Stomach (tissue), 4 donors: ENCODE results near the gene SPDYA.

Experiments used
- EP300 ChIP-seq: sonication (generic); formaldehyde crosslinking; IDR thresholded peaks from one replicate; pipeline ENCODE4 v1.6.1; 2017; ENCODE audit warnings: antibody characterized with exemption
- POLR2A ChIP-seq, 4 donors: fragments of 450-650 bp; IDR thresholded peaks; one replicate each; pipeline ENCODE4 v1.6.1; 2016; ENCODE audit warnings: antibody characterized with exemption in 4 of 4, control low read depth in 2 of 4, mild to moderate bottlenecking in 1 of 4, moderate library complexity in 1 of 4
- POLR2AphosphoS5 ChIP-seq, 3 donors: sonication (generic); formaldehyde crosslinking; IDR thresholded peaks; one replicate each; pipeline ENCODE4 v1.6.1; 2016; ENCODE audit warnings: antibody characterized with exemption in 3 of 3
- TF ChIP-seq, protein P1 (sequence below), 7 experiments: fragments of 450-650 bp in 4 of 7; fragments of 200-600 bp in 3 of 7; sonication (generic) in 3 of 7; IDR thresholded peaks; one replicate each; pipeline ENCODE4 v1.5.1; 2016 to 2019; ENCODE audit warnings: antibody characterized with exemption in 7 of 7, control low read depth in 2 of 7, mild to moderate bottlenecking in 1 of 7

DNA sequence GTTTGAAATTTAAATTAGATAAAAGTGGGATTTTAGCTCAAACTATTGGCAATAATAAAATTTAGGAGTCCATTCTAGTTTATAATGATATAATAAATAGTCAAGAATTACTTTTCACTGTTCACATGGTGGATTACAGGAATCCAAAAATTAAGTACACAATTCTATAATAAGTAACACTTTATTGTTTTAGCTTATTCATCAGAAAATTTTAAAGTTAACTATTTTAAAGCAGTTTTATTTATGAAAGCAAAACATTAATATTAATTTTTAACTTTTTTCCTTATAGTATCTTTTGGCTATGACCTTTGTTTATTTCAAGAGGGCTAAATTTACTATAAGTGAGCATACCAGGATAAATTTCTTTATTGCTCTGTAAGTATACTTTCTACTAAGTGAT lies 11.4 kb downstream of the SPDYA start:
- TF ChIP-seq, protein P1, sequence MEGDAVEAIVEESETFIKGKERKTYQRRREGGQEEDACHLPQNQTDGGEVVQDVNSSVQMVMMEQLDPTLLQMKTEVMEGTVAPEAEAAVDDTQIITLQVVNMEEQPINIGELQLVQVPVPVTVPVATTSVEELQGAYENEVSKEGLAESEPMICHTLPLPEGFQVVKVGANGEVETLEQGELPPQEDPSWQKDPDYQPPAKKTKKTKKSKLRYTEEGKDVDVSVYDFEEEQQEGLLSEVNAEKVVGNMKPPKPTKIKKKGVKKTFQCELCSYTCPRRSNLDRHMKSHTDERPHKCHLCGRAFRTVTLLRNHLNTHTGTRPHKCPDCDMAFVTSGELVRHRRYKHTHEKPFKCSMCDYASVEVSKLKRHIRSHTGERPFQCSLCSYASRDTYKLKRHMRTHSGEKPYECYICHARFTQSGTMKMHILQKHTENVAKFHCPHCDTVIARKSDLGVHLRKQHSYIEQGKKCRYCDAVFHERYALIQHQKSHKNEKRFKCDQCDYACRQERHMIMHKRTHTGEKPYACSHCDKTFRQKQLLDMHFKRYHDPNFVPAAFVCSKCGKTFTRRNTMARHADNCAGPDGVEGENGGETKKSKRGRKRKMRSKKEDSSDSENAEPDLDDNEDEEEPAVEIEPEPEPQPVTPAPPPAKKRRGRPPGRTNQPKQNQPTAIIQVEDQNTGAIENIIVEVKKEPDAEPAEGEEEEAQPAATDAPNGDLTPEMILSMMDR (IDR thresholded peaks at IDR 0.05): no peak
- TF ChIP-seq EP300: no peak
- no peak for TF ChIP-seq POLR2A (IDR thresholded peaks at IDR 0.05)
- TF ChIP-seq POLR2AphosphoS5 (IDR thresholded peaks at IDR 0.05): no peak
